GM12864 (cell line): Measurements from ENCODE around the gene KRTAP13-4.

Experiments used
- DNase-seq: peaks from one replicate; pipeline ENCODE4 v3.0.0-alpha.2; 2011; ENCODE audit warnings: low read depth
- H3K4me3 ChIP-seq: 2 replicates; pipeline ENCODE4 v1.5.1; 2011; ENCODE audit warnings: mild to moderate bottlenecking, low read depth, low read length, control low read depth
- TF ChIP-seq, protein P1 (sequence below): IDR thresholded peaks from 2 replicates; pipeline ENCODE4 v1.5.1; 2011; ENCODE audit warnings: low read depth, mild to moderate bottlenecking, moderate library complexity, low read length, control low read depth, inconsistent platforms; ENCODE audit errors: missing control alignments

KRTAP13-4 gene

DNA sequence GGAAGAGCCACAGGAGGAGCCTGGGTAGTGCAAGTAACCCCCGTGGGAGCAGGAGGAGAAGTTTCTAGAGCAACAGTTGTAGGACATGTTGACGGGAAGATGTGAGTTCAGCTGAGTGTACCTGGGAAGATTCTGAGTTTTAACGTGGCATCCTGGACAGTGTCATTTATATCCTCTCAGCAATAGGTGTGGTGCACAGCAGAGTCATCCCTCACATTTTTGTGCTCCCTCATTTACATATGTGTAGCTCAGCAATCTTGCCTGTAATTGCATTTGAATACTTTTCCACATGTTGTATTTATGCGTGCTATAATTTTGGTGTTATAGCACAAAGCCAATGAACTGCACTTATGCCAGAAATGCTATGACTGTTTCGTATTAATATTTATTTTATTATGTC is 4.2 kb upstream of the KRTAP13-4 start, which contains the start of gene KRTAP13-3:
Gene KRTAP13-3, minus strand, starts transcription at position 101 of the 400 bp plus-strand sequence. Its CDS starts 14 bp downstream, at position 87.
- H3K4me3 ChIP-seq: no peak within 1 kb of the TSS
- TF ChIP-seq, protein P1, sequence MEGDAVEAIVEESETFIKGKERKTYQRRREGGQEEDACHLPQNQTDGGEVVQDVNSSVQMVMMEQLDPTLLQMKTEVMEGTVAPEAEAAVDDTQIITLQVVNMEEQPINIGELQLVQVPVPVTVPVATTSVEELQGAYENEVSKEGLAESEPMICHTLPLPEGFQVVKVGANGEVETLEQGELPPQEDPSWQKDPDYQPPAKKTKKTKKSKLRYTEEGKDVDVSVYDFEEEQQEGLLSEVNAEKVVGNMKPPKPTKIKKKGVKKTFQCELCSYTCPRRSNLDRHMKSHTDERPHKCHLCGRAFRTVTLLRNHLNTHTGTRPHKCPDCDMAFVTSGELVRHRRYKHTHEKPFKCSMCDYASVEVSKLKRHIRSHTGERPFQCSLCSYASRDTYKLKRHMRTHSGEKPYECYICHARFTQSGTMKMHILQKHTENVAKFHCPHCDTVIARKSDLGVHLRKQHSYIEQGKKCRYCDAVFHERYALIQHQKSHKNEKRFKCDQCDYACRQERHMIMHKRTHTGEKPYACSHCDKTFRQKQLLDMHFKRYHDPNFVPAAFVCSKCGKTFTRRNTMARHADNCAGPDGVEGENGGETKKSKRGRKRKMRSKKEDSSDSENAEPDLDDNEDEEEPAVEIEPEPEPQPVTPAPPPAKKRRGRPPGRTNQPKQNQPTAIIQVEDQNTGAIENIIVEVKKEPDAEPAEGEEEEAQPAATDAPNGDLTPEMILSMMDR: no peak
- no peak for DNase-seq

GRCh38 chr21:30426731-30427130 is 3.3 kb upstream of the KRTAP13-4 start:
- H3K4me3 ChIP-seq: no peak overlapping the region
- DNase-seq: no peak
- TF ChIP-seq, protein P1: no peak

DNA sequence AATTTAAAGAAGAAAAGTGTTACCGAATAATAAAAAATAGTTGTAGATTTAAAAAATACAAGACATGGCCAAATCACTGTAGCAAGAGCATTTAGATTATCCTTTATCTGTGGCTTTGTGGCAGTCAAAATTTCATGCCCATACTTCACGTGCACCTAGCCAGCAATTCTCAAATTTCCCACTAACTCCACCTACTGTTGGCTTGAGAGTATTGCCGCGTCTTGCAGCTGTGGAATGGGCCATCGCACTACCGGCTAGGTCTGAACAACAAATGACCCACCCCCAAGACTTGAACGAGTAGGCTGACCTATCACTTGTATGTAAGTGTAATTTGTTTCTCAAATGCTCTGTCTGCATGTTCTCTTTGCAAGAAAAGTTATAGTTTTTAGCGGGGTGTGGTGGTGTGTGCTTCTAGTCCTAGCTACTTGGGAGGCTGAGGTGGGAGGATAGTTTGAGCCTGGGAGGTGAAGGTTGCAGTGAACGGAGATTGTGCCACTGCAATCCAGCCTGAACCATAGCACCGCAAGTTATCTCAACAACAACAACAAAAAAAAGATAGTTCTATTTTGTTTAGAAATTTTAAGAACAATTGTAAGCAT is 4.1 kb downstream of the KRTAP13-4 start:
- TF ChIP-seq, protein P1: peak; percentile 38
- H3K4me3 ChIP-seq: no peak overlapping the region
- no peak for DNase-seq

GRCh38 chr21:30437010-30437565 is 7.1 kb downstream of the KRTAP13-4 start:
- TF ChIP-seq, protein P1: no peak
- H3K4me3 ChIP-seq: no peak overlapping the region
- no peak for DNase-seq

DNA sequence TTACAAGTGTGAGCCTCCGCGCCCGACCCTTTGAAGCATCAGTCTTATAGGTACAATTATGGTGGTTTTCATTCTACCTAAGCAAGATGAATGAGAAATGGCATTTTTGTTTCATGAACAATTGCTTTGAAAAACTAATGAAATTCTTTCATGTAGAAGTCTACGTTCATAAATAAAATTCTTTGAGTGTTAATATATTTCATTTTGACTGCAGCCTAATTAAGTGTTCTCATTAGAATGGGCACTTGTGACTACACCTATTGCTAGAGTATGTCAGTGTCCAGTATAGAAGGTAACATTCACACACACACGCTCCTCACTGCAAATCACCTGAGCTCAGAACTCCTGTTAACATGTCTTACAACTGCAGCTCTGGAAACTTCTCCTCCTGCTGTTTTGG is 10.0 kb downstream of the KRTAP13-4 start, which contains the start of gene KRTAP15-1:
Gene KRTAP15-1, plus strand, starts transcription at position 301 of the 400 bp plus-strand sequence. Its CDS starts 53 bp downstream, at position 354.
- no peak for DNase-seq
- TF ChIP-seq, protein P1: no peak

DNA sequence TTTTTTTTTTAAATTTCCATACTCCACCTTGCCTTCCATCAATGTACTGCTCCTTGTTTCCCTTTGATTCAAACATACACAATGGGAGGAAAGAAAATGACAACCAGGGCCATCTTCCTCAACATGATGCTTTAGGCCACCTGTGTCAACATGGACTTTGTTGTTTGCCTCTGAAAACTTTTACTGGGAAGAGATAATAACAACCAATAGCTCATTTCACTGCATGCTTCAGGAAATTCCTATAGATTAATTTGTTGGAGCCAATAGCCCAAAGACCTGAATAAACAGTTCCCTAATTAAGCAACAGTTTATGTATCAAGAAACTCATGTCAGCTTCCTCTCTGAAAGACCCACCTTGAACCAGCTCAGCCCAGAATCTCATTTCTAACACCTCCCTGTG is 13.2 kb downstream of the KRTAP13-4 start:
- TF ChIP-seq, protein P1: no peak
- DNase-seq: no peak
- no peak overlapping the region for H3K4me3 ChIP-seq

More for the DNA sequence above, 10.0 kb downstream of the KRTAP13-4 start, which contains the start of gene KRTAP15-1:
- no peak within 1 kb of the TSS for H3K4me3 ChIP-seq
